ENCODE measurements around the gene PAN2. TPM values are rescaled to one million over a fixed set of nuclear protein-coding genes. Genes with fewer than 3 reads are reported as not detected.
A peak's percentile ranks its signal among the peaks of the same experiment; 100 is the strongest.

Gene PAN2
- polyA plus RNA-seq, 3 donors, result 8.8 to 120 (median 16.0) TPM

DNA sequence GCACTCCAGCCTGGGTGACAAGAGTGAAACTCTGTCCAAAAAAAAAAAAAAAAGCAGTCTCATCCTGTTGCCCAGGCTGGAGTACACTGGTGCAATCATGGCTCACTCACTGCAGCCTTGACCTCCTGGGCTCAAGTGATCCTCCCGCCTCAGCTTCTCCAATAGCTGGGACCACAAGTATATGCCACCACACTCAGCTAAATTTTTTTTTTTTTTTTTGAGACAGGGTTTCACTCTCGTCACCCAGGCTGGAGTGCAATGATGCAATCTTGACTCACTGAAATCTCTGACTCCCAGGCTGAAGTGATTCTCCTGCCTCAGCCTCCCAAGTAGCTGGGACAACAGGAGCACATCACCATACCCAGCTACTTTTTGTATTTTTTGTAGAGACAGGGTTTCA lies 12.8 kb downstream of the PAN2 start:
- H3K4me3 ChIP-seq (replicated peaks in 1 of 3; ENCODE audit: low read depth in 2 of 3, low read length in 3 of 3), result no peak overlapping the region
- Mint-ChIP-seq H3K4me1 (peaks cover 15% of the 10 kb centered on the region), H3K9me3 (no peaks in the 10 kb centered on the region), H3K27me3 (ENCODE audit: low read depth in 3 of 3) (no peaks in the 10 kb centered on the region), H3K27ac (peak overlapping the region; percentile 65 to 92 (median 86)), H3K36me3 (peaks cover 52 to 57% of the 10 kb centered on the region in 2 donors), H3K4me3 (no peak overlapping the region)
- H3K27me3 ChIP-seq (ENCODE audit: control insufficient read depth in 2 of 2, insufficient read depth in 2 of 2, low read length in 2 of 2), result no peaks in the 10 kb centered on the region
- peaks cover 10 to 24% of the 10 kb centered on the region in 2 donors for H3K4me1 ChIP-seq (ENCODE audit: control insufficient read depth in 1 of 2, insufficient read depth in 2 of 2, low read length in 2 of 2)
- DNase-seq, result peak; percentile 78 to 94 (median 83)
- intact Hi-C loops (cut with micrococcal nuclease), result no loop called here
- H3K79me2 ChIP-seq (ENCODE audit: insufficient read depth, low read length), result no peaks in the 10 kb centered on the region
- H3K4me2 ChIP-seq (replicated peaks; ENCODE audit: extremely low read depth, low read length, poor library complexity, severe bottlenecking), result no peak overlapping the region
- TF ChIP-seq, protein P1, sequence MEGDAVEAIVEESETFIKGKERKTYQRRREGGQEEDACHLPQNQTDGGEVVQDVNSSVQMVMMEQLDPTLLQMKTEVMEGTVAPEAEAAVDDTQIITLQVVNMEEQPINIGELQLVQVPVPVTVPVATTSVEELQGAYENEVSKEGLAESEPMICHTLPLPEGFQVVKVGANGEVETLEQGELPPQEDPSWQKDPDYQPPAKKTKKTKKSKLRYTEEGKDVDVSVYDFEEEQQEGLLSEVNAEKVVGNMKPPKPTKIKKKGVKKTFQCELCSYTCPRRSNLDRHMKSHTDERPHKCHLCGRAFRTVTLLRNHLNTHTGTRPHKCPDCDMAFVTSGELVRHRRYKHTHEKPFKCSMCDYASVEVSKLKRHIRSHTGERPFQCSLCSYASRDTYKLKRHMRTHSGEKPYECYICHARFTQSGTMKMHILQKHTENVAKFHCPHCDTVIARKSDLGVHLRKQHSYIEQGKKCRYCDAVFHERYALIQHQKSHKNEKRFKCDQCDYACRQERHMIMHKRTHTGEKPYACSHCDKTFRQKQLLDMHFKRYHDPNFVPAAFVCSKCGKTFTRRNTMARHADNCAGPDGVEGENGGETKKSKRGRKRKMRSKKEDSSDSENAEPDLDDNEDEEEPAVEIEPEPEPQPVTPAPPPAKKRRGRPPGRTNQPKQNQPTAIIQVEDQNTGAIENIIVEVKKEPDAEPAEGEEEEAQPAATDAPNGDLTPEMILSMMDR (IDR thresholded peaks at IDR 0.05), result no peak
- no peaks in the 10 kb centered on the region for H3K9me3 ChIP-seq (replicated peaks in 1 of 2; ENCODE audit: control insufficient read depth in 1 of 2, insufficient read depth in 1 of 2, low read length in 2 of 2)
- 0% methylated on average over 1 of the region's 2 CpGs for WGBS (ENCODE audit: insufficient coverage)
- H3K27ac ChIP-seq (ENCODE audit: low read depth in 1 of 2, low read length in 2 of 2), result peak overlapping the region; percentile 45 to 65
- no peak overlapping the region for H3K9ac ChIP-seq (ENCODE audit: insufficient read depth, low read length, poor library complexity, severe bottlenecking)
- H2AFZ ChIP-seq (ENCODE audit: insufficient read depth, low read depth, low read length, poor library complexity, severe bottlenecking), result no peak overlapping the region
- H4K20me1 ChIP-seq (ENCODE audit: insufficient read depth, low read length), result no peaks in the 10 kb centered on the region
- H3K36me3 ChIP-seq (replicated peaks in 1 of 2; ENCODE audit: control insufficient read depth in 1 of 2, insufficient read depth in 2 of 2, low read length in 2 of 2), result peaks cover 41 to 58% of the 10 kb centered on the region in 2 donors

DNA sequence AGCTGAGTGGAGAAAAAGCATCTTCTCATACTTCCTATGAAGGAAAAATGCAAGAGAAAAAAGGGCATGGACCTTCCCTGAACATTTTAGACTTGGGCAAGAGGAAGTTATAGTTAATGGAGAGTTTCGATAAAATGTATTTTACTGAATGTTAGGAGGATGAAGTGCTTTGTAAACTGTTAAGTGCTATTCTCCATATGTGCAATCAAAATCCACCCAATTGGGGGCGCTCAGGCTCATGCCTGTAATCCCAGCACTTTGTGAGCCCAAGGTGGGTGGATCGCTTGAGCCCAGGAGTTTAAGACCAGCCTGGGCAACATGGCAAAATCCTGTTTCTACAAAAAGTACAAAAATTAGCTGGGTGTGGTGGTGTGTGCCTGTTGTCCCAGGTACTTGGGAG lies 16.1 kb downstream of the PAN2 start:
- Mint-ChIP-seq H3K36me3 (peaks cover 25 to 38% of the 10 kb centered on the region in 2 donors), H3K4me1 (peaks cover 25% of the 10 kb centered on the region), H3K4me3 (no peak overlapping the region), H3K27ac (peak overlapping the region in 4 of 7 donors; percentile 8 to 40 (median 26)), H3K9me3 (peaks cover 0 to 1% (median 0%) of the 10 kb centered on the region in 7 donors), H3K27me3 (ENCODE audit: low read depth in 3 of 3) (no peaks in the 10 kb centered on the region)
- intact Hi-C loops (cut with micrococcal nuclease), result loop anchor here (2.0 to 5.0 kb wide), 2 partner anchors 15 to 45 kb away; partner anchors contain the start of genes APOF (in 2 of the 2), STAT2 (in 2 of the 2) and PAN2 (in 1 of the 2)
- TF ChIP-seq, protein P1 (IDR thresholded peaks at IDR 0.05), result no peak
- no peak overlapping the region for H3K4me3 ChIP-seq (replicated peaks in 1 of 3; ENCODE audit: low read depth in 2 of 3, low read length in 3 of 3)
- H4K20me1 ChIP-seq (ENCODE audit: insufficient read depth, low read length), result no peaks in the 10 kb centered on the region
- 100% methylated on average over 2 of the region's 3 CpGs for WGBS (ENCODE audit: insufficient coverage)
- H3K36me3 ChIP-seq (replicated peaks in 1 of 2; ENCODE audit: control insufficient read depth in 1 of 2, insufficient read depth in 2 of 2, low read length in 2 of 2), result peaks cover 14 to 34% of the 10 kb centered on the region in 2 donors
- H3K9ac ChIP-seq (ENCODE audit: insufficient read depth, low read length, poor library complexity, severe bottlenecking), result no peak overlapping the region
- no peak overlapping the region for H2AFZ ChIP-seq (ENCODE audit: insufficient read depth, low read depth, low read length, poor library complexity, severe bottlenecking)
- H3K4me1 ChIP-seq (ENCODE audit: control insufficient read depth in 1 of 2, insufficient read depth in 2 of 2, low read length in 2 of 2), result peaks cover 19 to 34% of the 10 kb centered on the region in 2 donors
- H3K79me2 ChIP-seq (ENCODE audit: insufficient read depth, low read length), result peaks cover 13% of the 10 kb centered on the region
- no peaks in the 10 kb centered on the region for H3K9me3 ChIP-seq (replicated peaks in 1 of 2; ENCODE audit: control insufficient read depth in 1 of 2, insufficient read depth in 1 of 2, low read length in 2 of 2)
- no peak overlapping the region for H3K27ac ChIP-seq (ENCODE audit: low read depth in 1 of 2, low read length in 2 of 2)
- no peaks in the 10 kb centered on the region for H3K27me3 ChIP-seq (ENCODE audit: control insufficient read depth in 2 of 2, insufficient read depth in 2 of 2, low read length in 2 of 2)
- no peak overlapping the region for H3K4me2 ChIP-seq (replicated peaks; ENCODE audit: extremely low read depth, low read length, poor library complexity, severe bottlenecking)
- DNase-seq, result no peak

Data from CD14-positive monocyte (primary cell).